ENCODE measurements around the gene DHCR7.

DNA sequence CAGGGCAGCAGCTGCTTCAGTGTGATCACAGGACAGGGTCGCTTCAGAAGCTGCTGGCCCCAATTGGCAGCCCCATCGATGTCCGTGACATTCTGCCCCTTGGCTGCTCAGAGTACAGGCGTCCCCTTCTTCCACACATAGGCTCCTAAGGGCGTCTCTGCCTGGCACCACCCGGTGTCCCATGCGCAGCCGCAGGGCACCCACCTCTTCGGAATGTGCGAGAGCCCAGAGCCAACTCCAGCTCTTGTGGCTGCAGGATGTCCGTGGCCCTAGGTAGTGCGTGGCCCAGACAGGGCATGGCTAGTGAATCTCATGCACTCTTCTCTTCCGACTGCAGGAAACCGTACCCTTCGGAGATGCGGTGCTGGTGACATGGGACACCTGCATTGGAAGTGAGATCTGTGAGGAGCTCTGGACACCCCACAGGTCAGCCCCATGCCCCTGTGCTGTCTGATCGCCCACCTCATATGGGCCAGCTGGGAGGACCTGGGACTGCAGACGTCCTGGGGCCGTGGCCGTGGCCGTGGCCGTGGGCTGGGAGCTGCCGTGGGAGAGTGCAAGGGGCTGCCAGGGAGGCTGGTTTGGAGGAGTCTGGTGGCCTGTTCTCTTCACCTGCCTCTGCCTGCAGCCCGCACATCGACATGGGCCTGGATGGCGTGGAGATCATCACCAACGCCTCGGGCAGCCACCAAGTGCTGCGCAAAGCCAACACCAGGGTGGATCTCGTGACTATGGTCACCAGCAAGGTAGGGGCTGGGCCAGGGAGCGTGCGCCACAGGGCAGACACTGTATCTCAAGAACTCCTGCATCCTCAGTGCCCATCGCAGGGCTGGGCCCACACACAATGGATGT lies 25.0 kb upstream of the DHCR7 start:
- TF ChIP-seq, protein P1, sequence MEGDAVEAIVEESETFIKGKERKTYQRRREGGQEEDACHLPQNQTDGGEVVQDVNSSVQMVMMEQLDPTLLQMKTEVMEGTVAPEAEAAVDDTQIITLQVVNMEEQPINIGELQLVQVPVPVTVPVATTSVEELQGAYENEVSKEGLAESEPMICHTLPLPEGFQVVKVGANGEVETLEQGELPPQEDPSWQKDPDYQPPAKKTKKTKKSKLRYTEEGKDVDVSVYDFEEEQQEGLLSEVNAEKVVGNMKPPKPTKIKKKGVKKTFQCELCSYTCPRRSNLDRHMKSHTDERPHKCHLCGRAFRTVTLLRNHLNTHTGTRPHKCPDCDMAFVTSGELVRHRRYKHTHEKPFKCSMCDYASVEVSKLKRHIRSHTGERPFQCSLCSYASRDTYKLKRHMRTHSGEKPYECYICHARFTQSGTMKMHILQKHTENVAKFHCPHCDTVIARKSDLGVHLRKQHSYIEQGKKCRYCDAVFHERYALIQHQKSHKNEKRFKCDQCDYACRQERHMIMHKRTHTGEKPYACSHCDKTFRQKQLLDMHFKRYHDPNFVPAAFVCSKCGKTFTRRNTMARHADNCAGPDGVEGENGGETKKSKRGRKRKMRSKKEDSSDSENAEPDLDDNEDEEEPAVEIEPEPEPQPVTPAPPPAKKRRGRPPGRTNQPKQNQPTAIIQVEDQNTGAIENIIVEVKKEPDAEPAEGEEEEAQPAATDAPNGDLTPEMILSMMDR (IDR thresholded peaks at IDR 0.05) = no peak
- no peak for TF ChIP-seq ZFX (IDR thresholded peaks at IDR 0.05; ENCODE audit: borderline replicate concordance)

Measured in 22Rv1 (cell line).